SK-N-SH treated with all-trans-retinoic acid at 6 μM for 48 hours (cell line): Measurements from ENCODE around the gene MST1.

Source experiments
- BACH2 ChIP-seq: fragments of 250-450 bp; sonication (Bioruptor Pico); IDR thresholded peaks from 2 replicates; pipeline ENCODE4 v1.9.0; 2021; ENCODE audit warnings: mild to moderate bottlenecking, borderline replicate concordance
- GLIS3 ChIP-seq: fragments of 250-450 bp; sonication (Bioruptor Pico); IDR thresholded peaks from 2 replicates; pipeline ENCODE4 v1.5.0; 2020; ENCODE audit warnings: mild to moderate bottlenecking, moderate library complexity
- OSR1 ChIP-seq: fragments of 250-450 bp; sonication (Bioruptor Pico); IDR thresholded peaks from 2 replicates; pipeline ENCODE4 v1.8.0; 2022; ENCODE audit warnings: moderate library complexity, mild to moderate bottlenecking, inconsistent platforms
- RARB ChIP-seq: fragments of 250-450 bp; sonication (Bioruptor Pico); IDR thresholded peaks from 2 replicates; pipeline ENCODE4 v1.8.0; 2021; ENCODE audit warnings: mild to moderate bottlenecking, moderate library complexity
- ZC3H10 ChIP-seq: fragments of 250-450 bp; sonication (Bioruptor Pico); IDR thresholded peaks from 2 replicates; pipeline ENCODE4 v1.5.1; 2021; ENCODE audit warnings: mild to moderate bottlenecking, moderate library complexity
- ZFP3 ChIP-seq: fragments of 250-450 bp; sonication (Bioruptor Pico); IDR thresholded peaks from 2 replicates; pipeline ENCODE4 v1.5.0; 2020; ENCODE audit warnings: mild to moderate bottlenecking, moderate library complexity
- ZFP30 ChIP-seq: fragments of 450-650 bp; formaldehyde crosslinking; IDR thresholded peaks from 2 replicates; pipeline ENCODE4 v1.5.0; 2022; ENCODE audit warnings: mild to moderate bottlenecking, moderate library complexity
- ZNF8 ChIP-seq: fragments of 450-650 bp; formaldehyde crosslinking; IDR thresholded peaks from 2 replicates; pipeline ENCODE4 v1.5.0; 2020; ENCODE audit warnings: mild to moderate bottlenecking, moderate library complexity
- TF ChIP-seq, protein P1 (sequence below): fragments of 250-450 bp; sonication (Bioruptor Pico); IDR thresholded peaks from 2 replicates; pipeline ENCODE4 v1.5.1; 2021; ENCODE audit warnings: mild to moderate bottlenecking, moderate library complexity
- TF ChIP-seq, protein P2 (sequence below): fragments of 250-450 bp; sonication (Bioruptor Pico); IDR thresholded peaks from 2 replicates; pipeline ENCODE4 v1.8.0; 2021; ENCODE audit warnings: low read depth, mild to moderate bottlenecking, moderate library complexity, borderline replicate concordance
- TF ChIP-seq, protein P3 (sequence below): fragments of 250-450 bp; sonication (Bioruptor Pico); IDR thresholded peaks from 2 replicates; pipeline ENCODE4 v1.5.1; 2020; ENCODE audit warnings: low read depth, mild to moderate bottlenecking, moderate library complexity
- TF ChIP-seq, protein P4 (sequence below): fragments of 250-450 bp; sonication (Bioruptor Pico); IDR thresholded peaks from 2 replicates; pipeline ENCODE4 v1.8.0; 2020; ENCODE audit warnings: mild to moderate bottlenecking, moderate library complexity, borderline replicate concordance

DNA sequence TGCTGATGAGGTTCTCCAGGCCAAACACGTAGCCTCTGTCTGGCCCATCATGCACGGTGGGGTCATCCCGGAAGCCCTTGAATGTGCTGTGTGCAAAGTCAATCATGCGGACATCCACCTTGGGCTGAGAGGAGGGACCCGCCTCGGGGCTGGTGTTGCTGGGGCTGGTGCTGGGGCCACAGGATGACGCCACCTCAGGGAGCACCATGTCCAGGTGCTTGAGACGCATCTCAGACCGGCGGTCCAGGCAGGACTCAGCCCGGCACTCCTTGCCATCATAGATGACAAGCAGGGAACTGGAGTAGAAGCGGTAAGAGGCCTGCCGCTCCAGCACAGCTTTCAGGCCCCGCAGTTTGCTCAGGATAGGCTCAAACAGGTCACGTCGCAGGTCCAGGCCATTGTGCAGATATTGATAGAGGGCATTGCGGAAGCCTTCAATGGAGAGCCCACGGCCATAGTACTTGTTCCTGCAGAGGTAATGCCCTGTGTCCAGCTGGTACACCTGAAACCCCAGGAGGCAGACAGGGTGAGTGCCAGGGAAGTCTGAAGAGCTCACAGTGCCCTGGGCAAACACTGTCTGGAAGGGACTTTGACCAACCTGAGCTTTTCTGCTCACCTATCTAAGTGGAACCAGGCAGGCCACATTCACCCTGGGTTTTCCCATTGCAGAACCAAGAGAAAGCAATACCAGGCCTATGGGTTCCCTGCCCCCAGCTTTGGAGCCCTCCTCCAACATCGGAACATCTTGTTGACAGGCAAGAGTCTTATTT is 38.1 kb upstream of the MST1 start:
- TF ChIP-seq, protein P1, sequence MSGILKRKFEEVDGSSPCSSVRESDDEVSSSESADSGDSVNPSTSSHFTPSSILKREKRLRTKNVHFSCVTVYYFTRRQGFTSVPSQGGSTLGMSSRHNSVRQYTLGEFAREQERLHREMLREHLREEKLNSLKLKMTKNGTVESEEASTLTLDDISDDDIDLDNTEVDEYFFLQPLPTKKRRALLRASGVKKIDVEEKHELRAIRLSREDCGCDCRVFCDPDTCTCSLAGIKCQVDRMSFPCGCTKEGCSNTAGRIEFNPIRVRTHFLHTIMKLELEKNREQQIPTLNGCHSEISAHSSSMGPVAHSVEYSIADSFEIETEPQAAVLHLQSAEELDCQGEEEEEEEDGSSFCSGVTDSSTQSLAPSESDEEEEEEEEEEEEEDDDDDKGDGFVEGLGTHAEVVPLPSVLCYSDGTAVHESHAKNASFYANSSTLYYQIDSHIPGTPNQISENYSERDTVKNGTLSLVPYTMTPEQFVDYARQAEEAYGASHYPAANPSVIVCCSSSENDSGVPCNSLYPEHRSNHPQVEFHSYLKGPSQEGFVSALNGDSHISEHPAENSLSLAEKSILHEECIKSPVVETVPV (CRISPR knock-in tag), result no peak
- no peak for TF ChIP-seq ZC3H10 (CRISPR knock-in tag)
- no peak for TF ChIP-seq ZFP30 (CRISPR knock-in tag)
- no peak for TF ChIP-seq ZNF8 (CRISPR knock-in tag)
- TF ChIP-seq, protein P2, sequence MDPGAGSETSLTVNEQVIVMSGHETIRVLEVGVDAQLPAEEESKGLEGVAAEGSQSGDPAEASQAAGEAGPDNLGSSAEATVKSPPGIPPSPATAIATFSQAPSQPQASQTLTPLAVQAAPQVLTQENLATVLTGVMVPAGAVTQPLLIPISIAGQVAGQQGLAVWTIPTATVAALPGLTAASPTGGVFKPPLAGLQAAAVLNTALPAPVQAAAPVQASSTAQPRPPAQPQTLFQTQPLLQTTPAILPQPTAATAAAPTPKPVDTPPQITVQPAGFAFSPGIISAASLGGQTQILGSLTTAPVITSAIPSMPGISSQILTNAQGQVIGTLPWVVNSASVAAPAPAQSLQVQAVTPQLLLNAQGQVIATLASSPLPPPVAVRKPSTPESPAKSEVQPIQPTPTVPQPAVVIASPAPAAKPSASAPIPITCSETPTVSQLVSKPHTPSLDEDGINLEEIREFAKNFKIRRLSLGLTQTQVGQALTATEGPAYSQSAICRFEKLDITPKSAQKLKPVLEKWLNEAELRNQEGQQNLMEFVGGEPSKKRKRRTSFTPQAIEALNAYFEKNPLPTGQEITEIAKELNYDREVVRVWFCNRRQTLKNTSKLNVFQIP (CRISPR knock-in tag), result no peak
- TF ChIP-seq ZFP3 (CRISPR knock-in tag), result no peak
- TF ChIP-seq, protein P3, sequence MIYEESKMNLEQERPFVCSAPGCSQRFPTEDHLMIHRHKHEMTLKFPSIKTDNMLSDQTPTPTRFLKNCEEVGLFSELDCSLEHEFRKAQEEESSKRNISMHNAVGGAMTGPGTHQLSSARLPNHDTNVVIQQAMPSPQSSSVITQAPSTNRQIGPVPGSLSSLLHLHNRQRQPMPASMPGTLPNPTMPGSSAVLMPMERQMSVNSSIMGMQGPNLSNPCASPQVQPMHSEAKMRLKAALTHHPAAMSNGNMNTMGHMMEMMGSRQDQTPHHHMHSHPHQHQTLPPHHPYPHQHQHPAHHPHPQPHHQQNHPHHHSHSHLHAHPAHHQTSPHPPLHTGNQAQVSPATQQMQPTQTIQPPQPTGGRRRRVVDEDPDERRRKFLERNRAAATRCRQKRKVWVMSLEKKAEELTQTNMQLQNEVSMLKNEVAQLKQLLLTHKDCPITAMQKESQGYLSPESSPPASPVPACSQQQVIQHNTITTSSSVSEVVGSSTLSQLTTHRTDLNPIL (CRISPR knock-in tag), result no peak
- no peak for TF ChIP-seq OSR1 (CRISPR knock-in tag)
- TF ChIP-seq, protein P4, sequence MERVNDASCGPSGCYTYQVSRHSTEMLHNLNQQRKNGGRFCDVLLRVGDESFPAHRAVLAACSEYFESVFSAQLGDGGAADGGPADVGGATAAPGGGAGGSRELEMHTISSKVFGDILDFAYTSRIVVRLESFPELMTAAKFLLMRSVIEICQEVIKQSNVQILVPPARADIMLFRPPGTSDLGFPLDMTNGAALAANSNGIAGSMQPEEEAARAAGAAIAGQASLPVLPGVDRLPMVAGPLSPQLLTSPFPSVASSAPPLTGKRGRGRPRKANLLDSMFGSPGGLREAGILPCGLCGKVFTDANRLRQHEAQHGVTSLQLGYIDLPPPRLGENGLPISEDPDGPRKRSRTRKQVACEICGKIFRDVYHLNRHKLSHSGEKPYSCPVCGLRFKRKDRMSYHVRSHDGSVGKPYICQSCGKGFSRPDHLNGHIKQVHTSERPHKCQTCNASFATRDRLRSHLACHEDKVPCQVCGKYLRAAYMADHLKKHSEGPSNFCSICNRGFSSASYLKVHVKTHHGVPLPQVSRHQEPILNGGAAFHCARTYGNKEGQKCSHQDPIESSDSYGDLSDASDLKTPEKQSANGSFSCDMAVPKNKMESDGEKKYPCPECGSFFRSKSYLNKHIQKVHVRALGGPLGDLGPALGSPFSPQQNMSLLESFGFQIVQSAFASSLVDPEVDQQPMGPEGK, result no peak
- TF ChIP-seq RARB, result no peak
- no peak for TF ChIP-seq GLIS3 (CRISPR knock-in tag)
- no peak for TF ChIP-seq BACH2 (CRISPR knock-in tag)
